Measurements from ENCODE around the gene PROCA1. TPM values are rescaled to one million over a fixed set of nuclear protein-coding genes. Genes with fewer than 3 reads are reported as not detected.

The PROCA1 gene
- polyA plus RNA-seq, 1 of the 3 experiments (the other 2 are of a cell fraction), result 7.1 TPM

- H3K4me2 ChIP-seq, result no peak overlapping the region
- ChIA-PET CTCF (interaction anchor here (1.3 kb wide), 1 partner anchor 15 kb away, joined by 3 read pairs; no protein-coding TSS in a partner anchor), POLR2A (no interaction called here)
- TF ChIP-seq RCOR1 (IDR thresholded peaks at IDR 0.05; ENCODE audit: low read length), result no peak
- TF ChIP-seq EZH2phosphoT487 (IDR thresholded peaks at IDR 0.05; ENCODE audit: borderline replicate concordance, low read depth), result no peak
- no peak for TF ChIP-seq YY1 (IDR thresholded peaks at IDR 0.05; ENCODE audit: low read depth)
- no peak for TF ChIP-seq RXRA (IDR thresholded peaks at IDR 0.05; ENCODE audit: borderline replicate concordance, low read depth)
- DNase-seq, result no peak
- H3K4me3 ChIP-seq (ENCODE audit: low read depth in 2 of 2, low read length in 1 of 2), result no peak overlapping the region
- no peak overlapping the region for H3K9ac ChIP-seq
- H4K20me1 ChIP-seq (ENCODE audit: insufficient read depth), result no peaks in the 10 kb centered on the region
- no peaks in the 10 kb centered on the region for H3K27me3 ChIP-seq (ENCODE audit: insufficient read depth)
- no peaks in the 10 kb centered on the region for H3K9me2 ChIP-seq
- no peaks in the 10 kb centered on the region for H3K9me3 ChIP-seq
- peaks cover 82% of the 10 kb centered on the region for H3K79me2 ChIP-seq (ENCODE audit: insufficient read depth)
- H2AFZ ChIP-seq (ENCODE audit: low read depth), result no peak overlapping the region
- H3F3A ChIP-seq (replicated peaks; ENCODE audit: insufficient read depth), result peaks cover 5% of the 10 kb centered on the region
- peaks cover 21 to 45% of the 10 kb centered on the region in 2 experiments for H3K36me3 ChIP-seq (replicated peaks in 1 of 2; ENCODE audit: control insufficient read depth in 1 of 2, insufficient read depth in 2 of 2, low read length in 1 of 2)
- 96% methylated on average over 5 of the region's 5 CpGs for WGBS (ENCODE audit: low lambda C conversion rate)
- no peaks in the 10 kb centered on the region for H3K4me1 ChIP-seq (ENCODE audit: control insufficient read depth in 1 of 2, insufficient read depth in 2 of 2, low read depth in 1 of 2, low read length in 1 of 2)
- H3K27ac ChIP-seq (ENCODE audit: low read depth in 2 of 2, low read length in 1 of 2), result no peak overlapping the region
Measured at GRCh38 chr17:28655160-28655559, 56.5 kb downstream of the PROCA1 start.

Small RNA genes lying within 50 kb of the gene (small RNA-seq; reads per million reads assigned to genes)
- 0 reads per million in 7 experiments for gene SNORD42A
- 0 to 3.3 (median 1.1) reads per million in 7 experiments for gene SNORD42B
- 0 reads per million in 7 experiments for gene SNORD4A
- 0 reads per million in 7 experiments for gene SNORD4B

Other genes starting within 250 kb of the PROCA1 start
- gene SLC13A2, start 238.2 kb downstream of the PROCA1 start, polyA plus RNA-seq (2012; rRNA removed), result not detected in 2 replicates
- not detected in 2 replicates for gene FOXN1, start 205.5 kb downstream of the PROCA1 start, polyA plus RNA-seq (2012; rRNA removed)
- 89.9 and 106 TPM in 2 replicates for gene UNC119, start 159.3 kb downstream of the PROCA1 start, polyA plus RNA-seq (2012; rRNA removed)
- gene PIGS, start 140.4 kb downstream of the PROCA1 start, polyA plus RNA-seq (2012; rRNA removed), result 54.9 and 78.5 TPM in 2 replicates
- gene ALDOC, start 135.0 kb downstream of the PROCA1 start, polyA plus RNA-seq (2012; rRNA removed), result 10.1 and 10.3 TPM in 2 replicates
- gene SPAG5, start 112.9 kb downstream of the PROCA1 start, polyA plus RNA-seq (2012; rRNA removed), result 36.5 and 42.3 TPM in 2 replicates
- 7.9 and 13.1 TPM in 2 replicates for gene RSKR, start 97.7 kb downstream of the PROCA1 start, polyA plus RNA-seq (2012; rRNA removed)
- 46.4 and 77.8 TPM in 2 replicates for gene BLTP2, start 66.7 kb downstream of the PROCA1 start, polyA plus RNA-seq (2012; rRNA removed)
- 108 and 114 TPM in 2 replicates for gene SDF2, start 50.0 kb downstream of the PROCA1 start, polyA plus RNA-seq (2012; rRNA removed)
- gene SUPT6H, start 49.7 kb downstream of the PROCA1 start, polyA plus RNA-seq (2012; rRNA removed), result 26.7 and 26.9 TPM in 2 replicates
- gene RAB34, start 6.0 kb upstream of the PROCA1 start, polyA plus RNA-seq (2012; rRNA removed), result 0.06 and 0.18 TPM in 2 replicates
- gene RPL23A, start 8.1 kb upstream of the PROCA1 start, polyA plus RNA-seq (2012; rRNA removed), result 1,147 and 1,359 TPM in 2 replicates
- gene TLCD1, start 14.3 kb upstream of the PROCA1 start, polyA plus RNA-seq (2012; rRNA removed), result 18.3 and 21.6 TPM in 2 replicates
- 6.0 and 11.0 TPM in 2 replicates for gene NEK8, start 16.9 kb upstream of the PROCA1 start, polyA plus RNA-seq (2012; rRNA removed)
- 95.7 and 104 TPM in 2 replicates for gene TRAF4, start 32.1 kb upstream of the PROCA1 start, polyA plus RNA-seq (2012; rRNA removed)
- gene FAM222B, start 130.9 kb upstream of the PROCA1 start, polyA plus RNA-seq (2012; rRNA removed), result 5.8 and 9.0 TPM in 2 replicates
- 57.3 and 66.1 TPM in 2 replicates for gene ERAL1, start 143.1 kb upstream of the PROCA1 start, polyA plus RNA-seq (2012; rRNA removed)
- gene FLOT2, start 185.8 kb upstream of the PROCA1 start, polyA plus RNA-seq (2012; rRNA removed), result 89.8 and 105 TPM in 2 replicates
- gene DHRS13, start 191.2 kb upstream of the PROCA1 start, polyA plus RNA-seq (2012; rRNA removed), result 7.4 and 7.6 TPM in 2 replicates
- 17.8 and 24.0 TPM in 2 replicates for gene PHF12, start 239.6 kb upstream of the PROCA1 start, polyA plus RNA-seq (2012; rRNA removed)